ENCODE results near the gene L3MBTL2.
"Not testable (repeated sequence)": the region's sequence is repeated elsewhere in the genome, so short reads cannot be mapped to it uniquely, and the experiment has no call there.

L3MBTL2 gene

GRCh38 chr22:41204992-41205900 is at the start of gene L3MBTL2:
Gene L3MBTL2, plus strand, starts transcription at chr22:41205312. Its CDS starts 51 bp downstream, at chr22:41205363.
- peak; percentile 91 for DNase-seq

GRCh38 chr22:41157083-41157482 is 48.0 kb upstream of the L3MBTL2 start:
- no peak for DNase-seq

- no peak for DNase-seq
Measured at GRCh38 chr22:41169157-41169556, 36.0 kb upstream of the L3MBTL2 start.

GRCh38 chr22:41171996-41172395 is 33.1 kb upstream of the L3MBTL2 start:
- DNase-seq = no peak

GRCh38 chr22:41175546-41175945 is 29.6 kb upstream of the L3MBTL2 start:
- no peak for DNase-seq

- no peak for DNase-seq
Measured at GRCh38 chr22:41177040-41177621, 28.0 kb upstream of the L3MBTL2 start.

GRCh38 chr22:41177622-41178424 is 27.3 kb upstream of the L3MBTL2 start:
- DNase-seq = no peak

- no peak for DNase-seq
Measured at GRCh38 chr22:41178425-41178975, 26.6 kb upstream of the L3MBTL2 start.

- DNase-seq = not testable (repeated sequence)
Measured at GRCh38 chr22:41180362-41180761, 24.8 kb upstream of the L3MBTL2 start.

- no peak for DNase-seq
Measured at GRCh38 chr22:41180926-41181325, 24.2 kb upstream of the L3MBTL2 start.

- no peak for DNase-seq
Measured at GRCh38 chr22:41181349-41182241, 23.5 kb upstream of the L3MBTL2 start.

- DNase-seq = no peak
Measured at GRCh38 chr22:41184679-41185078, 20.4 kb upstream of the L3MBTL2 start.

- DNase-seq = no peak
Measured at GRCh38 chr22:41191467-41191866, 13.6 kb upstream of the L3MBTL2 start.

- no peak for DNase-seq
Measured at GRCh38 chr22:41193829-41194228, 11.3 kb upstream of the L3MBTL2 start.

GRCh38 chr22:41197038-41197972 is 7.8 kb upstream of the L3MBTL2 start:
- DNase-seq = peak; percentile 46

GRCh38 chr22:41198027-41198580 is 7.0 kb upstream of the L3MBTL2 start:
- DNase-seq = no peak

GRCh38 chr22:41201141-41201540 is 4.0 kb upstream of the L3MBTL2 start:
- DNase-seq = no peak

GRCh38 chr22:41203118-41203517 is 2.0 kb upstream of the L3MBTL2 start:
- no peak for DNase-seq

GRCh38 chr22:41204066-41204465 is 1.0 kb upstream of the L3MBTL2 start:
- no peak for DNase-seq

- DNase-seq = no peak
Measured at GRCh38 chr22:41206719-41207118, 1.6 kb downstream of the L3MBTL2 start.

GRCh38 chr22:41215409-41215808 is 10.3 kb downstream of the L3MBTL2 start:
- no peak for DNase-seq
